Neural cell (in vitro differentiated cells): ENCODE results near the gene TPM1. TPM values are rescaled to one million over a fixed set of nuclear protein-coding genes. Genes with fewer than 3 reads are reported as not detected.
"Not testable (repeated sequence)": the region's sequence is repeated elsewhere in the genome, so short reads cannot be mapped to it uniquely, and the experiment has no call there.

Experiments
- H2AFZ ChIP-seq: fragments of 200-600, 300-800 bp; sonication (generic), shearing (Covaris generic); 2 replicates; pipeline ENCODE4 v1.6.0; 2014; ENCODE audit warnings: low read depth, mild to moderate bottlenecking, antibody characterized with exemption, low read length, moderate library complexity
- H3F3A ChIP-seq: fragments of 200-600 bp; shearing (Covaris generic); 2 replicates; pipeline ENCODE4 v1.6.1; 2016; ENCODE audit warnings: mild to moderate bottlenecking, moderate library complexity, mixed read lengths, antibody characterized with exemption, low read length; ENCODE audit not compliant: insufficient read depth, poor library complexity, severe bottlenecking
- H3K27ac ChIP-seq: fragments of 200-600, 300-800 bp; sonication (generic), shearing (Covaris generic); 2 replicates; pipeline ENCODE4 v1.5.1; 2014; ENCODE audit warnings: mild to moderate bottlenecking, low read length, moderate library complexity
- H3K27me3 ChIP-seq: fragments of 300-800, 200-600 bp; sonication (generic), shearing (Covaris generic); 2 replicates; pipeline ENCODE4 v1.6.0; 2014; ENCODE audit warnings: mild to moderate bottlenecking, low read depth, low read length, moderate library complexity; ENCODE audit not compliant: insufficient read depth
- H3K36me3 ChIP-seq: fragments of 300-800, 200-600 bp; sonication (generic), shearing (Covaris generic); 2 replicates; pipeline ENCODE4 v1.5.1; 2014; ENCODE audit warnings: mild to moderate bottlenecking, antibody characterized with exemption, low read length, moderate library complexity; ENCODE audit not compliant: insufficient read depth
- H3K4me2 ChIP-seq: fragments of 300-800, 200-600 bp; sonication (generic), shearing (Covaris generic); 2 replicates; pipeline ENCODE4 v1.6.0; 2014; ENCODE audit warnings: mild to moderate bottlenecking, low read length
- H3K4me3 ChIP-seq: fragments of 300-800, 200-600 bp; sonication (generic), shearing (Covaris generic); 2 replicates; pipeline ENCODE4 v1.5.1; 2014; ENCODE audit warnings: mild to moderate bottlenecking, low read length, moderate library complexity
- H3K79me2 ChIP-seq: fragments of 200-600 bp; shearing (Covaris generic); replicated peaks from 2 replicates; pipeline ENCODE4 v1.6.0; 2014; ENCODE audit warnings: mild to moderate bottlenecking, low read length, moderate library complexity; ENCODE audit not compliant: insufficient read depth
- H3K9ac ChIP-seq: fragments of 300-800, 200-600 bp; sonication (generic), shearing (Covaris generic); 2 replicates; pipeline ENCODE4 v1.6.1; 2016; ENCODE audit warnings: mild to moderate bottlenecking, low read length, mixed read lengths
- H3K9me2 ChIP-seq: fragments of 200-600 bp; shearing (Covaris generic); 2 replicates; pipeline ENCODE4 v1.6.1; 2016; ENCODE audit warnings: mild to moderate bottlenecking, low read length, mixed read lengths; ENCODE audit not compliant: insufficient read depth
- H3K9me3 ChIP-seq: fragments of 200-600, 300-800 bp; sonication (generic), shearing (Covaris generic); 2 replicates; pipeline ENCODE4 v1.6.1; 2016; ENCODE audit warnings: mild to moderate bottlenecking, mixed run types, low read length, moderate library complexity, mixed read lengths
- H4K20me1 ChIP-seq: fragments of 200-600 bp; shearing (Covaris generic); 2 replicates; pipeline ENCODE4 v1.6.1; 2016; ENCODE audit warnings: mild to moderate bottlenecking, mixed run types; ENCODE audit not compliant: insufficient read depth
- EP300 ChIP-seq: fragments of 450-650 bp; conservative IDR thresholded peaks from 2 replicates; pipeline ENCODE4 v1.6.1; 2014; ENCODE audit warnings: antibody characterized with exemption, mild to moderate bottlenecking, moderate library complexity; ENCODE audit not compliant: poor library complexity, severe bottlenecking
- EZH2 ChIP-seq: fragments of 200-600, 300-800 bp; shearing (Covaris generic), sonication (generic); IDR thresholded peaks from 2 replicates; pipeline ENCODE4 v1.6.1; 2014; ENCODE audit warnings: antibody characterized with exemption, low read length, borderline replicate concordance, mild to moderate bottlenecking; ENCODE audit not compliant: insufficient read depth, poor library complexity, severe bottlenecking
- MXI1 ChIP-seq: fragments of 450-650 bp; conservative IDR thresholded peaks from 2 replicates; pipeline ENCODE4 v1.6.1; 2014; ENCODE audit warnings: antibody characterized with exemption, mild to moderate bottlenecking; ENCODE audit not compliant: poor library complexity, severe bottlenecking
- POLR2AphosphoS5 ChIP-seq: IDR thresholded peaks from 2 replicates; pipeline ENCODE4 v1.6.1; 2012
- RAD21 ChIP-seq: fragments of 450-650 bp; conservative IDR thresholded peaks from 2 replicates; pipeline ENCODE4 v1.6.1; 2014; ENCODE audit warnings: antibody characterized with exemption, mild to moderate bottlenecking, moderate library complexity
- REST ChIP-seq: IDR thresholded peaks from 2 replicates; pipeline ENCODE4 v1.6.1; 2012; ENCODE audit warnings: borderline replicate concordance
- SMC3 ChIP-seq: fragments of 450-650 bp; conservative IDR thresholded peaks from 2 replicates; pipeline ENCODE4 v1.6.1; 2014; ENCODE audit warnings: antibody characterized with exemption, mild to moderate bottlenecking, moderate library complexity; ENCODE audit not compliant: poor library complexity
- TAF1 ChIP-seq: IDR thresholded peaks from 2 replicates; pipeline ENCODE4 v1.6.1; 2012; ENCODE audit warnings: low read depth
- polyA plus RNA-seq: library from polyadenylated mRNA; depleted of rRNA; stranded (reverse); fragments of >200 nt; gene quantifications from 2 replicates; pipeline ENCODE4 v1.2.3, GENCODE V29; 2014
- TF ChIP-seq, protein P1 (sequence below): fragments of 450-650 bp; IDR thresholded peaks from 2 replicates; pipeline ENCODE4 v1.5.1; 2014; ENCODE audit warnings: antibody characterized with exemption, mild to moderate bottlenecking, moderate library complexity; ENCODE audit not compliant: poor library complexity, severe bottlenecking

The TPM1 gene
- polyA plus RNA-seq, 1 donor from 2014 or later: 254 TPM

DNA sequence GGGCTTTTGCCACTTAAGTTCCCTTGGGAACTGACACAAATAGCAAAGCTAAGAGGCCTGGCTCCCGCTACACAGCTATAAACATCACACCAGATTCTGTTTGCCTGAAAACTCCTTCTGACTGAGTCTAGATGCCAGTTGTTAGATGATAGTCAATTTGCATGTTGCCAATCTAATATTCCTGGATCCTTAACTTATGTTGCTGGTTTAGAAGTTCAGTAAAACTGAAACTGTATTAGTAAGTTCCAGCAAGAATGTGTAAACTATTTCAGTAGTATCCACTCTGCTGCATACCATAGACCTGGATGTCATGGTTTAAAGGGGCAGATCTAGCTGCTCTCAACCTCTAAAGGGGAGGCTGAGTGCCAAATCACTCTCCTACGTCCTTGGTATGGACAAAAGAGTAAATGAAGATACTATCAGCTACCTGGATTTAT, 52.0 kb downstream of the TPM1 start:
- no peak overlapping the region for H3K4me3 ChIP-seq
- H3K27ac ChIP-seq: no peak overlapping the region
- no peak overlapping the region for H2AFZ ChIP-seq
- no peaks in the 10 kb centered on the region for H4K20me1 ChIP-seq
- no peaks in the 10 kb centered on the region for H3K36me3 ChIP-seq
- H3K79me2 ChIP-seq: no peaks in the 10 kb centered on the region
- no peak overlapping the region for H3K9ac ChIP-seq
- no peak for TF ChIP-seq TAF1
- TF ChIP-seq, protein P1, sequence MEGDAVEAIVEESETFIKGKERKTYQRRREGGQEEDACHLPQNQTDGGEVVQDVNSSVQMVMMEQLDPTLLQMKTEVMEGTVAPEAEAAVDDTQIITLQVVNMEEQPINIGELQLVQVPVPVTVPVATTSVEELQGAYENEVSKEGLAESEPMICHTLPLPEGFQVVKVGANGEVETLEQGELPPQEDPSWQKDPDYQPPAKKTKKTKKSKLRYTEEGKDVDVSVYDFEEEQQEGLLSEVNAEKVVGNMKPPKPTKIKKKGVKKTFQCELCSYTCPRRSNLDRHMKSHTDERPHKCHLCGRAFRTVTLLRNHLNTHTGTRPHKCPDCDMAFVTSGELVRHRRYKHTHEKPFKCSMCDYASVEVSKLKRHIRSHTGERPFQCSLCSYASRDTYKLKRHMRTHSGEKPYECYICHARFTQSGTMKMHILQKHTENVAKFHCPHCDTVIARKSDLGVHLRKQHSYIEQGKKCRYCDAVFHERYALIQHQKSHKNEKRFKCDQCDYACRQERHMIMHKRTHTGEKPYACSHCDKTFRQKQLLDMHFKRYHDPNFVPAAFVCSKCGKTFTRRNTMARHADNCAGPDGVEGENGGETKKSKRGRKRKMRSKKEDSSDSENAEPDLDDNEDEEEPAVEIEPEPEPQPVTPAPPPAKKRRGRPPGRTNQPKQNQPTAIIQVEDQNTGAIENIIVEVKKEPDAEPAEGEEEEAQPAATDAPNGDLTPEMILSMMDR: no peak
- TF ChIP-seq EZH2: no peak
- no peak for TF ChIP-seq EP300
- TF ChIP-seq MXI1: no peak
- TF ChIP-seq POLR2AphosphoS5: no peak
- TF ChIP-seq SMC3: no peak
- no peak for TF ChIP-seq RAD21
- no peak for TF ChIP-seq REST
- H3K9me2 ChIP-seq: no peaks in the 10 kb centered on the region
- no peaks in the 10 kb centered on the region for H3K9me3 ChIP-seq
- no peaks in the 10 kb centered on the region for H3K27me3 ChIP-seq
- no peaks in the 10 kb centered on the region for H3F3A ChIP-seq
- no peak overlapping the region for H3K4me2 ChIP-seq

DNA sequence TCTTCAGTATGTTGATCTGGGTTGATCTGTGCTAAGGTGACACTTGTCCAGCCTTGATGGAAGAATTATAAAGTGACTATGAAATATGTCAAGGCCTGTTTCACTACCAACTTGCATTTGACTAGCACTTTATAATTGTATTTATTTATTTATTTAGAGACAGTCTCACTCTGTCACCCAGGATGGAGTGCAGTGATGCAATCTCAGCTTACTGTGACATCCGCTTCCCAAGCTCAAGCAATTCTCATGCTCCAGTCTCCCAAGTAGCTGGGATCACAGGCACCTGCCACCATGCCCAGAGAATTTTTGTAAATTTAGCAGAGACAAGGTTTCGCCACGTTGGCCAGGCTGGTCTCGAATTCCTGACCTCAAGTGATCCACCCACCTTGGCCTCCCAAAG, 53.6 kb downstream of the TPM1 start:
- no peak overlapping the region for H3K27ac ChIP-seq
- no peaks in the 10 kb centered on the region for H3K36me3 ChIP-seq
- no peaks in the 10 kb centered on the region for H4K20me1 ChIP-seq
- H3K9me2 ChIP-seq: no peaks in the 10 kb centered on the region
- no peaks in the 10 kb centered on the region for H3K9me3 ChIP-seq
- H3K4me3 ChIP-seq: no peak overlapping the region
- no peaks in the 10 kb centered on the region for H3F3A ChIP-seq
- no peaks in the 10 kb centered on the region for H3K27me3 ChIP-seq
- no peak overlapping the region for H3K4me2 ChIP-seq
- no peaks in the 10 kb centered on the region for H3K79me2 ChIP-seq
- H2AFZ ChIP-seq: no peak overlapping the region
- no peak overlapping the region for H3K9ac ChIP-seq
- TF ChIP-seq EZH2: no peak
- TF ChIP-seq, protein P1: no peak
- TF ChIP-seq REST: no peak
- no peak for TF ChIP-seq SMC3
- no peak for TF ChIP-seq POLR2AphosphoS5
- no peak for TF ChIP-seq MXI1
- no peak for TF ChIP-seq TAF1
- no peak for TF ChIP-seq EP300
- TF ChIP-seq RAD21: no peak

DNA sequence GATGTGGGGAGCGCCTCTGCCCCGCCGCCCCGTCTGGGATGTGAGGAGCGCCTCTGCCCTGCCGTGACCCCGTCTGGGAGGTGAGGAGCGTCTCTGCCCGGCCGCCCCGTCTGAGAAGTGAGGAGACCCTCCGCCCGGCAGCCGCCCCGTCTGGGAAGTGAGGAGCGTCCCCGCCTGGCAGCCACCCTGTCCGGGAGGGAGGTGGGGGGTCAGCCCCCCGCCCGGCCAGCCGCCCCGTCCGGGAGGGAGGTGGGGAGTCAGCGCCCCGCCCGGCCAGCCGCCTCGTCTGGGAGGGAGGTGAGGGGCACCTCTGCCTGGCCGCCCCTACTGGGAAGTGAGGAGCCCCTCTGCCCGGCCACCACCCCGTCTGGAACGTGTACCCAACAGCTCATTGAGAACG, 56.4 kb downstream of the TPM1 start:
- H3K79me2 ChIP-seq, H4K20me1 ChIP-seq, H2AFZ ChIP-seq, H3K4me2 ChIP-seq, H3K9me3 ChIP-seq, H3K9ac ChIP-seq, H3K27ac ChIP-seq, H3K9me2 ChIP-seq, H3K27me3 ChIP-seq, H3K36me3 ChIP-seq, H3F3A ChIP-seq, H3K4me3 ChIP-seq: not testable (repeated sequence)
